HepG2 (cell line): ENCODE data around the gene SH2D3A. TPM values are rescaled to one million over a fixed set of nuclear protein-coding genes. Genes with fewer than 3 reads are reported as not detected.

Experiments
- ADNP ChIP-seq: sonication (generic); formaldehyde crosslinking; IDR thresholded peaks from 2 replicates; pipeline ENCODE4 v1.4.0; 2020; ENCODE audit warnings: missing genetic modification reagents
- DZIP1 ChIP-seq: sonication (generic); formaldehyde crosslinking; IDR thresholded peaks from 2 replicates; pipeline ENCODE4 v1.5.0; 2020; ENCODE audit warnings: mild to moderate bottlenecking, missing genetic modification reagents
- FOSL2 ChIP-seq: sonication (generic); formaldehyde crosslinking; IDR thresholded peaks from 2 replicates; pipeline ENCODE4 v1.4.0; 2020; ENCODE audit warnings: missing genetic modification reagents
- GMEB2 ChIP-seq: IDR thresholded peaks from 2 replicates; pipeline ENCODE4 v1.6.1; 2016; ENCODE audit warnings: missing biosample characterization, missing genetic modification reagents, low read depth
- NR2C2 ChIP-seq: sonication (generic); formaldehyde crosslinking; IDR thresholded peaks from 2 replicates; pipeline ENCODE4 v1.4.0; 2020; ENCODE audit warnings: missing genetic modification reagents, mild to moderate bottlenecking, moderate library complexity, borderline replicate concordance
- ZFP91 ChIP-seq: sonication (generic); formaldehyde crosslinking; IDR thresholded peaks from 2 replicates; pipeline ENCODE4 v1.9.0; 2022; ENCODE audit warnings: missing genetic modification reagents, mild to moderate bottlenecking, borderline replicate concordance
- ZNF572 ChIP-seq: sonication (generic); formaldehyde crosslinking; IDR thresholded peaks from 2 replicates; pipeline ENCODE4 v1.5.1; 2020; ENCODE audit warnings: mild to moderate bottlenecking, missing genetic modification reagents
- ZNF687 ChIP-seq: sonication (generic); formaldehyde crosslinking; IDR thresholded peaks from 2 replicates; pipeline ENCODE4 v1.5.1; 2020; ENCODE audit warnings: mild to moderate bottlenecking, missing genetic modification reagents, moderate library complexity
- ZNF7 ChIP-seq: IDR thresholded peaks from 2 replicates; pipeline ENCODE4 v1.6.1; 2016; ENCODE audit warnings: missing biosample characterization, missing genetic modification reagents
- ZNF773 ChIP-seq: sonication (generic); formaldehyde crosslinking; IDR thresholded peaks from 2 replicates; pipeline ENCODE4 v1.4.0; 2020; ENCODE audit warnings: missing genetic modification reagents, borderline replicate concordance
- ZSCAN30 ChIP-seq: sonication (generic); formaldehyde crosslinking; IDR thresholded peaks from 2 replicates; pipeline ENCODE4 v1.5.0; 2020; ENCODE audit warnings: mild to moderate bottlenecking, missing genetic modification reagents
- polyA plus RNA-seq, 8 experiments: library from polyadenylated mRNA; depleted of rRNA in 3 of 8; stranded (reverse) in 7 of 8; unstranded in 1 of 8; fragments of >200 nt; fragmentation: Illumina TruSeq in 4 of 8; extraction: Trizol in 4 of 8; gene quantifications; 2 replicates each; pipeline versions ENCODE4 v1.2.1 to v1.2.3, GENCODE V29; 2011 to 2016; ENCODE audit warnings: low read depth in 4 of 8, missing spikeins in 1 of 8, mixed read lengths in 1 of 8; ENCODE audit not compliant: insufficient read depth in 1 of 8
- total RNA-seq, 5 experiments: library from RNA; depleted of rRNA; stranded (reverse); fragments of >200 nt; fragmentation: Illumina TruSeq; extraction: Trizol; gene quantifications; 2 replicates each; pipeline ENCODE4 v1.2.3, GENCODE V29; 2016; ENCODE audit warnings: low read depth in 1 of 5

The SH2D3A gene
- total and polyA plus RNA-seq, 2 of the 13 experiments (the other 11 are each of a cell fraction or from before 2014, with no cell fraction given), result 1.0 to 2.2 TPM

- TF ChIP-seq GMEB2 (CRISPR knock-in tag) (no peak), ZNF572 (CRISPR knock-in tag) (no peak), ZNF7 (CRISPR knock-in tag) (no peak), DZIP1 (CRISPR knock-in tag) (no peak), ZNF773 (CRISPR knock-in tag) (no peak), ADNP (no peak), ZNF687 (CRISPR knock-in tag) (peak; percentile 65; the same call in 1 of the 2 replicates), NR2C2 (CRISPR knock-in tag) (no peak), FOSL2 (CRISPR knock-in tag) (no peak), ZSCAN30 (no peak), ZFP91 (0 out of 2 replicates have a peak, but pooled peaks have one; percentile 57)
These were observed 47.7 kb downstream of the SH2D3A start (continued) for GRCh38 chr19:6719540-6719861.
